Measurements from ENCODE around the gene PACRG. TPM values are rescaled to one million over a fixed set of nuclear protein-coding genes. Genes with fewer than 3 reads are reported as not detected.

The PACRG gene
- total RNA-seq, 2 donors from 2014 or later: 13.0 TPM; not detected in 1

- Histone ChIP-seq H3K4me1 (ENCODE audit: control insufficient read depth in 1 of 2, low read depth in 2 of 2) (no peaks in the 10 kb centered on the region), H3K36me3 (no peaks in the 10 kb centered on the region), H3K27ac (no peak overlapping the region), H3K27me3 (replicated peaks; ENCODE audit: insufficient read depth) (no peaks in the 10 kb centered on the region), H3K4me3 (no peak overlapping the region), H3K9me3 (no peaks in the 10 kb centered on the region)
- ATAC-seq (ENCODE audit: insufficient number of reproducible peaks, low FRiP score, low read depth): no peak
- DNase-seq (ENCODE audit: low spot score): no peak
- no peak for TF ChIP-seq CTCF (IDR thresholded peaks at IDR 0.05)
Observed at GRCh38 chr6:162964488-162965140, 236.8 kb downstream of the PACRG start.

- DNase-seq (ENCODE audit: low spot score) (no peak), ATAC-seq (ENCODE audit: insufficient number of reproducible peaks, low FRiP score, low read depth) (no peak)
- no peaks in the 10 kb centered on the region for H3K27me3 ChIP-seq (replicated peaks; ENCODE audit: insufficient read depth)
- no peak overlapping the region for H3K27ac ChIP-seq
- H3K9me3 ChIP-seq: no peaks in the 10 kb centered on the region
- no peak overlapping the region for H3K4me3 ChIP-seq
- no peaks in the 10 kb centered on the region for H3K36me3 ChIP-seq
- H3K4me1 ChIP-seq (ENCODE audit: control insufficient read depth in 1 of 2, low read depth in 2 of 2): no peaks in the 10 kb centered on the region
- TF ChIP-seq CTCF (IDR thresholded peaks at IDR 0.05): no peak
Observed at GRCh38 chr6:162965366-162965765, 237.6 kb downstream of the PACRG start.

GRCh38 chr6:162970246-162970645 lies 242.5 kb downstream of the PACRG start:
- no peak overlapping the region for H3K27ac ChIP-seq
- no peaks in the 10 kb centered on the region for H3K4me1 ChIP-seq (ENCODE audit: control insufficient read depth in 1 of 2, low read depth in 2 of 2)
- DNase-seq (ENCODE audit: low spot score) (no peak), ATAC-seq (ENCODE audit: insufficient number of reproducible peaks, low FRiP score, low read depth) (no peak)
- H3K4me3 ChIP-seq: no peak overlapping the region
- TF ChIP-seq CTCF (IDR thresholded peaks at IDR 0.05): no peak
- no peaks in the 10 kb centered on the region for H3K27me3 ChIP-seq (replicated peaks; ENCODE audit: insufficient read depth)
- no peaks in the 10 kb centered on the region for H3K36me3 ChIP-seq
- no peaks in the 10 kb centered on the region for H3K9me3 ChIP-seq

- Histone ChIP-seq H3K36me3 (no peaks in the 10 kb centered on the region), H3K9me3 (no peaks in the 10 kb centered on the region), H3K4me1 (ENCODE audit: control insufficient read depth in 1 of 2, low read depth in 2 of 2) (no peaks in the 10 kb centered on the region), H3K27me3 (replicated peaks; ENCODE audit: insufficient read depth) (no peaks in the 10 kb centered on the region), H3K27ac (no peak overlapping the region), H3K4me3 (no peak overlapping the region)
- TF ChIP-seq CTCF (IDR thresholded peaks at IDR 0.05): no peak
- DNase-seq (ENCODE audit: low spot score) (no peak), ATAC-seq (ENCODE audit: insufficient number of reproducible peaks, low FRiP score, low read depth) (no peak)
Observed at GRCh38 chr6:162971356-162971755, 243.6 kb downstream of the PACRG start.

GRCh38 chr6:162973151-162973872 lies 245.5 kb downstream of the PACRG start:
- Histone ChIP-seq H3K9me3 (no peaks in the 10 kb centered on the region), H3K4me3 (no peak overlapping the region), H3K36me3 (no peaks in the 10 kb centered on the region), H3K27ac (no peak overlapping the region), H3K27me3 (replicated peaks; ENCODE audit: insufficient read depth) (no peaks in the 10 kb centered on the region), H3K4me1 (ENCODE audit: control insufficient read depth in 1 of 2, low read depth in 2 of 2) (no peaks in the 10 kb centered on the region)
- no peak for TF ChIP-seq CTCF (IDR thresholded peaks at IDR 0.05)
- DNase-seq (ENCODE audit: low spot score) (no peak), ATAC-seq (ENCODE audit: insufficient number of reproducible peaks, low FRiP score, low read depth) (no peak)

Data from thoracic aorta (tissue), 2 donors.